ENCODE results near the gene ANKRD37. TPM values are rescaled to one million over a fixed set of nuclear protein-coding genes. Genes with fewer than 3 reads are reported as not detected.

ANKRD37 gene
- 3.8 and 10.3 TPM in 2 replicates for total RNA-seq

GRCh38 chr4:185396724-185397385 lies at the start of gene ANKRD37:
ANKRD37 (plus strand) TSS chr4:185396841; CDS start chr4:185396924, 83 bp downstream.

GRCh38 chr4:185395238-185395955 lies 1.2 kb upstream of the ANKRD37 start, which contains the start of gene LRP2BP:
LRP2BP (minus strand) TSS chr4:185395924; CDS start chr4:185378186, 17,738 bp downstream.

GRCh38 chr4:185425647-185426352 lies 29.2 kb downstream of the ANKRD37 start, which contains the start of gene UFSP2:
UFSP2 (minus strand) TSS chr4:185425964; CDS start chr4:185425868, 96 bp downstream.

Other genes with a start within 250 kb of the ANKRD37 start
- gene CFAP97, start 192.8 kb upstream of the ANKRD37 start, total RNA-seq: 22.9 and 23.1 TPM in 2 replicates
- gene SNX25, start 187.2 kb upstream of the ANKRD37 start, total RNA-seq: 7.6 and 9.2 TPM in 2 replicates
- gene LRP2BP, start 917 bp upstream of the ANKRD37 start, total RNA-seq: 0.08 and 0.31 TPM in 2 replicates
- 21.5 and 25.2 TPM in 2 replicates for gene UFSP2, start 29.1 kb downstream of the ANKRD37 start, total RNA-seq
- gene CCDC110, start 74.9 kb downstream of the ANKRD37 start, total RNA-seq: not detected in 2 replicates
- 0.68 and 1.1 TPM in 2 replicates for gene PDLIM3, start 138.7 kb downstream of the ANKRD37 start, total RNA-seq

All from hair follicular keratinocyte (primary cell).